CD14-positive monocyte (primary cell): ENCODE data around the gene FAM83F. TPM values are rescaled to one million over a fixed set of nuclear protein-coding genes. Genes with fewer than 3 reads are reported as not detected.

Experiments used
- DNase-seq, 3 donors: peaks; one replicate each; pipeline ENCODE4 v3.0.0-alpha.2; 2011 to 2022
- H2AFZ ChIP-seq: 2 replicates; pipeline ENCODE4 v1.6.0; 2012; ENCODE audit warnings: mild to moderate bottlenecking, low read depth, low read length, inconsistent platforms; ENCODE audit not compliant: insufficient read depth, poor library complexity, severe bottlenecking
- H3K27ac ChIP-seq, 2 donors: 1 replicate in 1 of 2; 2 replicates in 1 of 2; pipeline ENCODE4 v1.5.1; 2012 to 2013; ENCODE audit warnings: low read length in 2 of 2, control low read depth in 1 of 2, inconsistent platforms in 1 of 2, low read depth in 1 of 2, mild to moderate bottlenecking in 1 of 2
- H3K27me3 ChIP-seq, 2 donors: one replicate each; pipeline versions ENCODE4 v1.6.0 to v1.6.1; 2011 to 2013; ENCODE audit warnings: low read length in 2 of 2; ENCODE audit not compliant: control insufficient read depth in 2 of 2, insufficient read depth in 2 of 2
- H3K36me3 ChIP-seq, 2 donors: replicated peaks in 1 of 2; 1 replicate in 1 of 2; 2 replicates in 1 of 2; pipeline versions ENCODE4 v1.5.1 to v1.6.1; 2012 to 2013; ENCODE audit warnings: low read length in 2 of 2, control low read depth in 1 of 2, inconsistent platforms in 1 of 2, mild to moderate bottlenecking in 1 of 2; ENCODE audit not compliant: insufficient read depth in 2 of 2, control insufficient read depth in 1 of 2
- H3K4me1 ChIP-seq, 2 donors: 1 replicate in 1 of 2; 2 replicates in 1 of 2; pipeline versions ENCODE4 v1.5.1 to v1.6.1; 2012 to 2013; ENCODE audit warnings: low read length in 2 of 2, control low read depth in 1 of 2, inconsistent platforms in 1 of 2, mild to moderate bottlenecking in 1 of 2, moderate library complexity in 1 of 2; ENCODE audit not compliant: insufficient read depth in 2 of 2, control insufficient read depth in 1 of 2
- H3K4me2 ChIP-seq: replicated peaks from 2 replicates; pipeline ENCODE3; 2012; ENCODE audit warnings: low read length, moderate library complexity, mild to moderate bottlenecking; ENCODE audit not compliant: poor library complexity, severe bottlenecking; ENCODE audit errors: extremely low read depth
- H3K4me3 ChIP-seq, 3 experiments: fragments of 200-600 bp in 1 of 3; sonication (generic) in 1 of 3; replicated peaks in 1 of 3; 1 replicate in 2 of 3; 2 replicates in 1 of 3; pipeline ENCODE4 v1.5.1; 2011 to 2013; ENCODE audit warnings: low read length in 3 of 3, mild to moderate bottlenecking in 3 of 3, control low read depth in 2 of 3, low read depth in 2 of 3, inconsistent platforms in 1 of 3, moderate library complexity in 1 of 3
- H3K79me2 ChIP-seq: 2 replicates; pipeline ENCODE4 v1.6.0; 2012; ENCODE audit warnings: mild to moderate bottlenecking, control low read depth, inconsistent platforms, low read length, moderate library complexity; ENCODE audit not compliant: insufficient read depth
- H3K9ac ChIP-seq: 2 replicates; pipeline ENCODE4 v1.6.0; 2017; ENCODE audit warnings: low read length, mild to moderate bottlenecking; ENCODE audit not compliant: insufficient read depth, poor library complexity, severe bottlenecking
- H3K9me3 ChIP-seq, 2 donors: replicated peaks in 1 of 2; 1 replicate in 1 of 2; 2 replicates in 1 of 2; pipeline versions ENCODE4 v1.5.1 to v1.6.1; 2012 to 2013; ENCODE audit warnings: low read length in 2 of 2, control low read depth in 1 of 2; ENCODE audit not compliant: control insufficient read depth in 1 of 2, insufficient read depth in 1 of 2
- H4K20me1 ChIP-seq: 2 replicates; pipeline ENCODE4 v1.6.0; 2012; ENCODE audit warnings: mild to moderate bottlenecking, low read length, control low read depth, moderate library complexity; ENCODE audit not compliant: insufficient read depth
- H3K27ac Mint-ChIP-seq, 7 donors: one replicate each; pipeline ENCODE4 v1.8.0; 2020; ENCODE audit warnings: mild to moderate bottlenecking in 7 of 7, mixed read lengths in 7 of 7, moderate library complexity in 6 of 7, inconsistent platforms in 2 of 7
- H3K27me3 Mint-ChIP-seq, 3 donors: one replicate each; pipeline ENCODE4 v1.8.0; 2021 to 2022; ENCODE audit warnings: low read depth in 3 of 3, mild to moderate bottlenecking in 3 of 3, mixed read lengths in 3 of 3, moderate library complexity in 3 of 3, inconsistent platforms in 1 of 3
- H3K36me3 Mint-ChIP-seq, 2 donors: one replicate each; pipeline ENCODE4 v1.8.0; 2020; ENCODE audit warnings: mixed read lengths in 2 of 2, inconsistent platforms in 1 of 2, mild to moderate bottlenecking in 1 of 2
- H3K4me1 Mint-ChIP-seq: one replicate; pipeline ENCODE4 v1.8.0; 2020; ENCODE audit warnings: mild to moderate bottlenecking, mixed read lengths
- H3K4me3 Mint-ChIP-seq, 2 donors: one replicate each; pipeline ENCODE4 v1.8.0; 2020; ENCODE audit warnings: mild to moderate bottlenecking in 2 of 2, mixed read lengths in 2 of 2, moderate library complexity in 1 of 2
- H3K9me3 Mint-ChIP-seq, 7 donors: one replicate each; pipeline ENCODE4 v1.8.0; 2020 to 2022; ENCODE audit warnings: mixed read lengths in 7 of 7, mild to moderate bottlenecking in 6 of 7, moderate library complexity in 6 of 7, inconsistent platforms in 2 of 7
- WGBS: methylation state at CpG from one replicate; pipeline ENCODE4 v1.1.5; 2013; ENCODE audit warnings: missing lambda C conversion rate; ENCODE audit not compliant: insufficient coverage; 5-methylcytosine and 5-hydroxymethylcytosine counted together
- intact Hi-C, 2 donors: fragments of 100-400 bp; cut with micrococcal nuclease; formaldehyde crosslinking; loops; one replicate each; pipeline versions ENCODE4 v1.15.0 to v1.15.1; 2023
- polyA plus RNA-seq, 3 donors: library from polyadenylated mRNA; depleted of rRNA in 1 of 3; unstranded in 2 of 3; stranded (reverse) in 1 of 3; fragments of 300-500 nt in 2 of 3; fragments of >200 nt in 1 of 3; fragmentation: Illumina TruSeq in 2 of 3; gene quantifications; 1 replicate in 2 of 3; 2 replicates in 1 of 3; pipeline ENCODE4 v1.2.3, GENCODE V29; 2012 to 2021
- TF ChIP-seq, protein P1 (sequence below): fragments of 200-600 bp; IDR thresholded peaks from one replicate; pipeline ENCODE4 v1.8.0; 2022; ENCODE audit warnings: antibody characterized with exemption, mild to moderate bottlenecking

FAM83F gene
- polyA plus RNA-seq, 3 donors: 0.01 TPM; not detected in 2

GRCh38 chr22:40082184-40082583 lies 87.4 kb downstream of the FAM83F start:
- Mint-ChIP-seq H3K4me1 (peaks cover 7% of the 10 kb centered on the region), H3K4me3 (no peak overlapping the region), H3K36me3 (no peaks in the 10 kb centered on the region), H3K27ac (no peak overlapping the region), H3K9me3 (no peaks in the 10 kb centered on the region), H3K27me3 (peaks cover 0 to 2% (median 1%) of the 10 kb centered on the region in 3 donors)
- H3K9ac ChIP-seq: no peak overlapping the region
- peaks cover 5 to 6% of the 10 kb centered on the region in 2 donors for H3K4me1 ChIP-seq
- TF ChIP-seq, protein P1, sequence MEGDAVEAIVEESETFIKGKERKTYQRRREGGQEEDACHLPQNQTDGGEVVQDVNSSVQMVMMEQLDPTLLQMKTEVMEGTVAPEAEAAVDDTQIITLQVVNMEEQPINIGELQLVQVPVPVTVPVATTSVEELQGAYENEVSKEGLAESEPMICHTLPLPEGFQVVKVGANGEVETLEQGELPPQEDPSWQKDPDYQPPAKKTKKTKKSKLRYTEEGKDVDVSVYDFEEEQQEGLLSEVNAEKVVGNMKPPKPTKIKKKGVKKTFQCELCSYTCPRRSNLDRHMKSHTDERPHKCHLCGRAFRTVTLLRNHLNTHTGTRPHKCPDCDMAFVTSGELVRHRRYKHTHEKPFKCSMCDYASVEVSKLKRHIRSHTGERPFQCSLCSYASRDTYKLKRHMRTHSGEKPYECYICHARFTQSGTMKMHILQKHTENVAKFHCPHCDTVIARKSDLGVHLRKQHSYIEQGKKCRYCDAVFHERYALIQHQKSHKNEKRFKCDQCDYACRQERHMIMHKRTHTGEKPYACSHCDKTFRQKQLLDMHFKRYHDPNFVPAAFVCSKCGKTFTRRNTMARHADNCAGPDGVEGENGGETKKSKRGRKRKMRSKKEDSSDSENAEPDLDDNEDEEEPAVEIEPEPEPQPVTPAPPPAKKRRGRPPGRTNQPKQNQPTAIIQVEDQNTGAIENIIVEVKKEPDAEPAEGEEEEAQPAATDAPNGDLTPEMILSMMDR: no peak
- H3K4me3 ChIP-seq: no peak overlapping the region
- 93% methylated on average over 1 of the region's 1 CpG for WGBS
- no peak overlapping the region for H3K4me2 ChIP-seq
- H3K79me2 ChIP-seq: peaks cover 61% of the 10 kb centered on the region
- H3K36me3 ChIP-seq: no peaks in the 10 kb centered on the region
- no peak overlapping the region for H2AFZ ChIP-seq
- H3K27me3 ChIP-seq: no peaks in the 10 kb centered on the region
- intact Hi-C loops: no loop called here
- H4K20me1 ChIP-seq: peaks cover 94% of the 10 kb centered on the region
- H3K9me3 ChIP-seq: no peaks in the 10 kb centered on the region
- DNase-seq: no peak
- H3K27ac ChIP-seq: no peak overlapping the region

GRCh38 chr22:40083794-40084193 lies 89.0 kb downstream of the FAM83F start:
- H3K4me3 Mint-ChIP-seq: no peak overlapping the region
- TF ChIP-seq, protein P1: no peak
- 100% methylated on average over 3 of the region's 3 CpGs for WGBS

More at GRCh38 chr22:40083794-40084193, 89.0 kb downstream of the FAM83F start:
- Mint-ChIP-seq H3K9me3 (no peaks in the 10 kb centered on the region), H3K36me3 (no peaks in the 10 kb centered on the region), H3K4me1 (no peaks in the 10 kb centered on the region), H3K27me3 (peaks cover 0 to 2% (median 1%) of the 10 kb centered on the region in 3 donors), H3K27ac (no peak overlapping the region)
- H2AFZ ChIP-seq: no peak overlapping the region
- H3K4me3 ChIP-seq: no peak overlapping the region
- H3K27ac ChIP-seq: no peak overlapping the region
- no peak overlapping the region for H3K4me2 ChIP-seq
- peaks cover 94% of the 10 kb centered on the region for H4K20me1 ChIP-seq
- no peak overlapping the region for H3K9ac ChIP-seq
- peaks cover 62% of the 10 kb centered on the region for H3K79me2 ChIP-seq
- H3K4me1 ChIP-seq: no peaks in the 10 kb centered on the region
- H3K9me3 ChIP-seq: no peaks in the 10 kb centered on the region
- intact Hi-C loops: no loop called here
- H3K27me3 ChIP-seq: no peaks in the 10 kb centered on the region
- no peaks in the 10 kb centered on the region for H3K36me3 ChIP-seq
- DNase-seq: no peak
